ENCODE results near the gene AANAT.

Gene AANAT

GRCh38 chr17:76491271-76492122, 24.1 kb downstream of the AANAT start:
- no peak for TF ChIP-seq CTCF (conservative IDR thresholded peaks at IDR 0.05; ENCODE audit: low read length)
- no peak for DNase-seq (ENCODE audit: low read depth)
- no peak overlapping the region for H3K4me3 ChIP-seq (ENCODE audit: low read length)

DNA sequence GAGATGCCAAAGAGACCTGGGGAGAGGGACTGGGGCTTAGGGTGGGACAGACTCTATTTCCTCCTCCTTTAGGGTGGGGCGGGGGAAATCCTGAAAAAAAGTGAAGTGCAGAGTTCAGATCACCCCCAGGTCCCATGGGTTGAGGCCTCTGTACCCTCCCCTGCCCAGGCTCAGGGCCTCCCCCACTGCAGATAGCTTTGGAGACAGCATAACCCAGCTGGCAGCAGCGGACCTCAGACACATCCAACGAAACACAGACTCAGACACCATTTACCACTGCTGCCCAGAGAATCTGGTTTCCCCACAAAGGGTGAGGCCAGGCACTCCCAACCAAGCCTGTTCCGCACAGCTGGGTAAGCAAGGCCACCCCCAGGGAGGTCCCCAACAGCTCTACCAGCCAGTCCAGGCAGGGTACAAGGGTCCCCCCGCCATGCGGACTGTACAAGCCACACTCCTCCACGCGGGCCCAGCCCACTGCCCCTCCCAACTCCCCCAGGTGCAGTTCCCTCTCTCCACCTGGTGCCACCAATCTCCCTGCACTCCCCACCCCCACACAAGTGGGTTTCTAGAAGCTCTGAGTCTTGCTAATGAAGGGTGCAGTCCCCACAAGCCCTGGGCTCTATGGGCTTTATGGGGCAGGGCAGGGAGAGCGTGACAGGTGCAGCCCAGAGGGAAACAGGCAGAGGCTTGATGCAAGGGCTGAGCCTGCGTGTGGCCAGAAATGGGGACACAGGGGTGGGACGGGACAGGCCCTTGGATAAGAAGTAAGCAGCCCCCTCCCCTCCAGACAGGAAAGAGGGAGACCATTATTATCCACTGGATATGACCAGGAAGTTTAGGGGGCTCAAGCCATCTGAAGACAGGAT, 25.0 kb downstream of the AANAT start:
- H3K4me3 ChIP-seq (ENCODE audit: low read length) = no peak overlapping the region
- DNase-seq (ENCODE audit: low read depth) = no peak
- no peak for TF ChIP-seq CTCF (conservative IDR thresholded peaks at IDR 0.05; ENCODE audit: low read length)

DNA sequence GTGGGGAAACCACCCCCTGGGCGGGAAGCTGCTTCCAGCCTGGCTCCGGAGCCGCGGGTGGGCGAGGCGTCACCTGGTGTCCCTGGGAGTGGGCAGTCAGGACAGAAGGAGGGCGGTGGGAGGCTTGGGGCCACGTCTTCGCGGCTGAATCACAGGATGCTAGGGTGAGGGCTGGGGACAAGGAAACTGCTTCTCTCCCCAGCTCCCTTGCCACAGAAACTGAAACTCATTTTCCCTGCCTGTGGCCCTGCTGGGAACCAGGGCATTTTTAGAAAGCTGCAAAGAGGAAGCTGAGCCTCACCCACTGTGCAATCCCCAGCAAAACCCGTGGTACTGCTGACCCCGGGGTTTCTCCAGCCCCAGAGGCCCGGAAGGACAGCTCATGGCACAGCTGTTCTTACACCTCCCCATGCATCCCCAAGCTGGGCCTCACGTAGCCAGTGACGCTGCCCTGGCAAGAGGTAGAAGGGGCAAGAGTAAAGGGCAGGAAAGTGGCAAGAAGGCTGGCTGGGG, 25.6 kb downstream of the AANAT start:
- peak overlapping the region; percentile 9 for H3K4me3 ChIP-seq (ENCODE audit: low read length)
- DNase-seq (ENCODE audit: low read depth) = peak; percentile 77
- no peak for TF ChIP-seq CTCF (conservative IDR thresholded peaks at IDR 0.05; ENCODE audit: low read length)

- no peak overlapping the region for H3K4me3 ChIP-seq (ENCODE audit: low read length)
- no peak for DNase-seq (ENCODE audit: low read depth)
- TF ChIP-seq CTCF (conservative IDR thresholded peaks at IDR 0.05; ENCODE audit: low read length) = no peak
Observed at GRCh38 chr17:76493505-76494167, 26.2 kb downstream of the AANAT start.

DNA sequence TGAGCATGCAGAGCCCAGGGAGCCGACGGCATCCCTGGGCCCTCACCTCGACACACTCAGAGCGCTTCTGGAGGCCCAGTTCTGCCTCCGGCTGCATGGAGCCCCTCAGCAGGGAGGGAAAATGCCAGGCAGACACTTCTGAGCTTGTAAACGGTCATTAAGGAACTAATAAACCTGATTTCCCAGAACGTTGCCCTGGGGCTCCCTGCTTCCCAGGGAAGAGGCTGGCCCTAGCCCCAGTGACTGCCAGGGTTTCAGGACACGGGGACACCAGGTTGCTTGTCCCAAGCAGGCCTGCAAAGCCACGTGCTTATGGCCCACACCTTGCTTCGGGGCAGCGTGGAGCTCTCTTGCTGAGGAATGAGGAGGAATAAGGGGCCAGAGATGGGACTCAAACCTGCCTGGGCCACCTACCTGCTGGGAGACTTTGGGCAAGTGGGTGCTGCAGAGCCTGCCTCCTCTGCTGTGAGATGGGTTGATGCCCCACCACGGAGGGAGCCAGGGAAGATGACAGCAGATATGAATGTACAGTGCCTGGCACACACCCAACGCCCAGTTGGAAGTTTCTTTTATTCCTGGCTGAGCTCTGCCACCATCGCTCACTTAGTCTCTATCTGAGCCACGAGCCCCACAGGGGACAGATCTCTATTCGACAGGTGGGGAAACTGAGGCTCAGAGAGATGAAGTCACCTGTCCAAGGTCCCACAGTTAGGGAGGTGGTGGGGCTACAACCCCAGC, 28.4 kb downstream of the AANAT start:
- DNase-seq (ENCODE audit: low read depth) = no peak
- no peak overlapping the region for H3K4me3 ChIP-seq (ENCODE audit: low read length)
- TF ChIP-seq CTCF (conservative IDR thresholded peaks at IDR 0.05; ENCODE audit: low read length) = no peak

DNA sequence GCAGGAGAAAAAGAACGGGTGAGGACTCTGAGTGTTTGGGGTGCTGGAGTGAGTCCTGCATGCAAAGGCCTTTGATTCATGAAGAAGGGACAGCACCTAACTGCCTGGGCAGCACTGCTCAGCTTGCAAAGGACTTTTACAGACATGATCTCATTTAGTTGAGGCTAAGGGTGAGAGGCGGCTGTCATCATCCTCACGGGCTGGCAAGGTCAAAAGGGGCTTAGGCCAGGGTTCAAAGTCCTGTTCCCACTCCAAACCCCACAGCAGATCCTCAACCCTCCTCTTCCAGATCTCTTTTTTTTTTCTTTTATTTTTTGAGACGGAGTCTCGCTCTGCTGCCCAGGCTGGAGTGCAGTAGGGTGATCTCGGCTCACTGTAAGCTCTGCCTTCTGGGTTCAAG, 29.1 kb downstream of the AANAT start:
- TF ChIP-seq CTCF (conservative IDR thresholded peaks at IDR 0.05; ENCODE audit: low read length) = no peak
- no peak for DNase-seq (ENCODE audit: low read depth)
- no peak overlapping the region for H3K4me3 ChIP-seq (ENCODE audit: low read length)
